Smooth muscle cell (in vitro differentiated cells): ENCODE measurements around the gene UBE2E1. TPM values are rescaled to one million over a fixed set of nuclear protein-coding genes. Genes with fewer than 3 reads are reported as not detected.

ENCODE experiments used
- DNase-seq: peaks from one replicate; lab custom pipeline; 2025; ENCODE audit not compliant: unreplicated experiment; lab: John Stamatoyannopoulos, UW
- H2AFZ ChIP-seq: fragments of 200-600 bp; sonication (generic); 2 replicates; pipeline ENCODE4 v1.6.0; 2016; ENCODE audit warnings: antibody characterized with exemption, low read depth, mild to moderate bottlenecking
- H3F3A ChIP-seq: fragments of 200-600 bp; sonication (generic); 2 replicates; pipeline ENCODE4 v1.6.0; 2017; ENCODE audit warnings: antibody characterized with exemption, low read depth
- H3K27ac ChIP-seq: fragments of 200-600 bp; sonication (generic); 2 replicates; pipeline ENCODE4 v1.5.1; 2016; ENCODE audit warnings: low read depth, mild to moderate bottlenecking
- H3K27me3 ChIP-seq: fragments of 200-600 bp; sonication (generic); 2 replicates; pipeline ENCODE4 v1.6.1; 2016; ENCODE audit warnings: low read depth, mild to moderate bottlenecking
- H3K36me3 ChIP-seq: fragments of 200-600 bp; sonication (generic); 2 replicates; pipeline ENCODE4 v1.5.1; 2016; ENCODE audit warnings: low read depth
- H3K4me1 ChIP-seq: fragments of 200-600 bp; sonication (generic); 2 replicates; pipeline ENCODE4 v1.5.1; 2016; ENCODE audit warnings: low read depth
- H3K4me2 ChIP-seq: fragments of 200-600 bp; sonication (generic); 2 replicates; pipeline ENCODE4 v1.6.0; 2016; ENCODE audit warnings: mild to moderate bottlenecking
- H3K4me3 ChIP-seq: fragments of 200-600 bp; sonication (generic); 2 replicates; pipeline ENCODE4 v1.5.1; 2016; ENCODE audit warnings: mild to moderate bottlenecking
- H3K79me2 ChIP-seq: fragments of 200-600 bp; sonication (generic); 2 replicates; pipeline ENCODE4 v1.6.0; 2016; ENCODE audit warnings: low read depth, mild to moderate bottlenecking
- H3K9ac ChIP-seq: fragments of 200-600 bp; sonication (generic); 2 replicates; pipeline ENCODE4 v1.6.0; 2016; ENCODE audit warnings: low read depth
- H3K9me3 ChIP-seq: fragments of 200-600 bp; sonication (generic); replicated peaks from 2 replicates; pipeline ENCODE4 v1.5.1; 2016; ENCODE audit warnings: low read depth
- H4K20me1 ChIP-seq: fragments of 200-600 bp; sonication (generic); 2 replicates; pipeline ENCODE4 v1.6.0; 2016; ENCODE audit warnings: low read depth
- WGBS: methylation state at CpG from one replicate; pipeline ENCODE4 v1.1.7; 2016; ENCODE audit warnings: low lambda C conversion rate; 5-methylcytosine and 5-hydroxymethylcytosine counted together
- polyA plus RNA-seq: library from polyadenylated mRNA; unstranded; fragments of >200 nt; fragmentation: Nextera tagmentation; extraction: Ambion mirVana; gene quantifications from 2 replicates; pipeline ENCODE4 v1.2.1, GENCODE V29; 2016
- total RNA-seq: library from RNA; depleted of rRNA; stranded (reverse); fragments of >200 nt; gene quantifications from 2 replicates; pipeline ENCODE4 v1.2.3, GENCODE V29; 2014
- TF ChIP-seq, protein P1 (sequence below): fragments of 200-600 bp; sonication (generic); IDR thresholded peaks from 2 replicates; pipeline ENCODE4 v1.5.1; 2017; ENCODE audit warnings: borderline replicate concordance, mild to moderate bottlenecking, antibody characterized with exemption; ENCODE audit not compliant: insufficient read depth, poor library complexity, severe bottlenecking

The UBE2E1 gene
- total and polyA plus RNA-seq, 2 experiments from 2014 or later = 13.3 to 128 TPM

DNA sequence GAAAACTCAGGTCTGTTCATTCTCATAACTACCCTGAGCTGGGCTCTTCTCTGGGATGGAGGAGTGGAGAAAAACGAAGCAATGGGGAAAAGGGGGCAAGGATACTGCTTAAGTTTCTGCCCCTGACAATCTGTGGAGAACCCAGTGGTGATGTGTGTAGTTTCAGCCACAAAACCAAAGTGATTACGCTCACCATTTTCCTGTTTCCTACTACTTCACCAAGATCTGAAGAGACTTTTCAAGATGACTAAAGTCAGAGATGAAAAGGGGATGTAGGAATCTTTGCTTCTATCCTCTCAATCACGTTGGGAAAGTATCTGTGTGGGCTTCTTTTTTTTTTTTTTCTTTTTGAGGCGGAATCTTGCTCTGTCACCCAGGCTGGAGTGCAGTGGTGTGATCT lies 8.3 kb upstream of the UBE2E1 start:
- Histone ChIP-seq H3K79me2 (no peaks in the 10 kb centered on the region), H2AFZ (no peak overlapping the region), H4K20me1 (no peaks in the 10 kb centered on the region), H3K9ac (no peak overlapping the region), H3K9me3 (no peaks in the 10 kb centered on the region), H3K27me3 (no peaks in the 10 kb centered on the region), H3K4me1 (peaks cover 6% of the 10 kb centered on the region), H3K4me3 (no peak overlapping the region), H3K27ac (no peak overlapping the region), H3K4me2 (no peak overlapping the region), H3F3A (no peaks in the 10 kb centered on the region), H3K36me3 (no peaks in the 10 kb centered on the region)
- TF ChIP-seq, protein P1, sequence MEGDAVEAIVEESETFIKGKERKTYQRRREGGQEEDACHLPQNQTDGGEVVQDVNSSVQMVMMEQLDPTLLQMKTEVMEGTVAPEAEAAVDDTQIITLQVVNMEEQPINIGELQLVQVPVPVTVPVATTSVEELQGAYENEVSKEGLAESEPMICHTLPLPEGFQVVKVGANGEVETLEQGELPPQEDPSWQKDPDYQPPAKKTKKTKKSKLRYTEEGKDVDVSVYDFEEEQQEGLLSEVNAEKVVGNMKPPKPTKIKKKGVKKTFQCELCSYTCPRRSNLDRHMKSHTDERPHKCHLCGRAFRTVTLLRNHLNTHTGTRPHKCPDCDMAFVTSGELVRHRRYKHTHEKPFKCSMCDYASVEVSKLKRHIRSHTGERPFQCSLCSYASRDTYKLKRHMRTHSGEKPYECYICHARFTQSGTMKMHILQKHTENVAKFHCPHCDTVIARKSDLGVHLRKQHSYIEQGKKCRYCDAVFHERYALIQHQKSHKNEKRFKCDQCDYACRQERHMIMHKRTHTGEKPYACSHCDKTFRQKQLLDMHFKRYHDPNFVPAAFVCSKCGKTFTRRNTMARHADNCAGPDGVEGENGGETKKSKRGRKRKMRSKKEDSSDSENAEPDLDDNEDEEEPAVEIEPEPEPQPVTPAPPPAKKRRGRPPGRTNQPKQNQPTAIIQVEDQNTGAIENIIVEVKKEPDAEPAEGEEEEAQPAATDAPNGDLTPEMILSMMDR = no peak
- WGBS = 83% methylated on average over 3 of the region's 4 CpGs
- DNase-seq = no peak

- TF ChIP-seq, protein P1 = no peak
- H3K9me3 ChIP-seq = no peaks in the 10 kb centered on the region
- no peaks in the 10 kb centered on the region for H4K20me1 ChIP-seq
- WGBS = 89% methylated on average over 5 of the region's 5 CpGs
- H3K36me3 ChIP-seq = no peaks in the 10 kb centered on the region
- peaks cover 6% of the 10 kb centered on the region for H3K4me1 ChIP-seq
- no peaks in the 10 kb centered on the region for H3K79me2 ChIP-seq
- no peak overlapping the region for H3K9ac ChIP-seq
- no peak overlapping the region for H3K4me2 ChIP-seq
- no peaks in the 10 kb centered on the region for H3K27me3 ChIP-seq
- no peak overlapping the region for H3K27ac ChIP-seq
- H2AFZ ChIP-seq = no peak overlapping the region
- no peaks in the 10 kb centered on the region for H3F3A ChIP-seq
- no peak for DNase-seq
- H3K4me3 ChIP-seq = no peak overlapping the region
Observed at GRCh38 chr3:23798456-23798855, 7.3 kb upstream of the UBE2E1 start.

DNA sequence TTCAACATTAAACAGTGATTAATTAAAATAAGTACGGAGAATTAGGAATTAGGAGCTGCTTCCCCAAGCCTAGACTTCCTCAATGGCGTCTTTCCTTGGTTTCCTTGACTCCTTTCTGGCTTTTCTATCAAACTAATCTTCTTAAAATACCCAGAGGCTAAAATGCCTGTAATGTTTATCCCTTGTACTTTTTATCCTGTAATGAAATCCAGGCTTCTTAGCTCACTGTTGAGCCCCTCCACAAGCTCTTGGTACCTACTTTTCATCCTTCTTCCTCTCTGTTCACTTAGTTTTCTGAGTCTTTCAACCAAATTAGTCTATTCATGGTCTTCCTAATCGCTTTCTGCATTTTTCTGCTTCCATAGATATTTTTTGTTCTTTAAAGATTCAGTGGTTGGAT lies 6.9 kb upstream of the UBE2E1 start:
- Histone ChIP-seq H3K27me3 (no peaks in the 10 kb centered on the region), H3K27ac (no peak overlapping the region), H3F3A (no peaks in the 10 kb centered on the region), H3K79me2 (no peaks in the 10 kb centered on the region), H3K4me3 (no peak overlapping the region), H4K20me1 (no peaks in the 10 kb centered on the region), H2AFZ (no peak overlapping the region), H3K9me3 (no peaks in the 10 kb centered on the region), H3K4me1 (peaks cover 6% of the 10 kb centered on the region), H3K4me2 (no peak overlapping the region), H3K9ac (no peak overlapping the region), H3K36me3 (no peaks in the 10 kb centered on the region)
- DNase-seq = no peak
- TF ChIP-seq, protein P1 = no peak
- WGBS = 77% methylated on average over 3 of the region's 3 CpGs

DNA sequence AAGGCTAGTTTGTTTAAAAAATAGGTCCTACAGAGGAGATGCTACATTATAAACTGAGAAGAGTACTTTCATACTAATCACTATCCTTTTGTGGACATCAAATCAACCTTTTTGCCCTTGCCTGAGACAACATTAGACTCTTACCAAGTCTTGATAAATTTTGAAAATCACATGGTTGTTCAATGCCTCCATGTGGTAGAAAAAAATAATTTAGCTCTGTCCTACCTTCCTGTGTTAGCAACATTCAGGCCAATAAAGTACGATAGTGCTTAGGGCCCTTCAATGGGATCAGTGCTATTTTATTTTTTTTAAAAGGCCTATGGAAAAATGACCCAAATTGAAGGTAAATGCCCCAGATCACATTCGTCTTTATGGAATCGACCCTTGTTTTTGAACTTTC lies 5.0 kb upstream of the UBE2E1 start:
- no peak overlapping the region for H3K4me3 ChIP-seq
- TF ChIP-seq, protein P1 = no peak
- no peaks in the 10 kb centered on the region for H3K36me3 ChIP-seq
- H4K20me1 ChIP-seq = no peaks in the 10 kb centered on the region
- 92% methylated on average over 3 of the region's 3 CpGs for WGBS
- H3K4me1 ChIP-seq = peaks cover 11% of the 10 kb centered on the region
- no peaks in the 10 kb centered on the region for H3K27me3 ChIP-seq
- no peaks in the 10 kb centered on the region for H3K9me3 ChIP-seq
- no peak overlapping the region for H3K4me2 ChIP-seq
- no peak overlapping the region for H3K27ac ChIP-seq
- no peak overlapping the region for H2AFZ ChIP-seq
- no peaks in the 10 kb centered on the region for H3K79me2 ChIP-seq
- no peaks in the 10 kb centered on the region for H3F3A ChIP-seq
- H3K9ac ChIP-seq = no peak overlapping the region
- no peak for DNase-seq
